ENCODE data around the gene ABTB2. TPM values are rescaled to one million over a fixed set of nuclear protein-coding genes. Genes with fewer than 3 reads are reported as not detected.

Gene ABTB2
- total RNA-seq, 1 donor = 2.3 TPM

- Histone ChIP-seq H3K4me1 (ENCODE audit: insufficient read depth, low read length) (no peaks in the 10 kb centered on the region), H3K27me3 (ENCODE audit: insufficient read depth, low read length) (no peaks in the 10 kb centered on the region), H3K4me3 (ENCODE audit: low read length) (no peak overlapping the region), H3K9me3 (ENCODE audit: low read depth, low read length) (no peaks in the 10 kb centered on the region)
Measured at GRCh38 chr11:34166806-34167740, 190.7 kb downstream of the ABTB2 start.

GRCh38 chr11:34165786-34166555, 191.8 kb downstream of the ABTB2 start:
- Histone ChIP-seq H3K4me1 (ENCODE audit: insufficient read depth, low read length) (no peaks in the 10 kb centered on the region), H3K4me3 (ENCODE audit: low read length) (no peak overlapping the region), H3K9me3 (ENCODE audit: low read depth, low read length) (no peaks in the 10 kb centered on the region), H3K27me3 (ENCODE audit: insufficient read depth, low read length) (no peaks in the 10 kb centered on the region)

GRCh38 chr11:34165121-34165520, 192.7 kb downstream of the ABTB2 start:
- H3K4me3 ChIP-seq (ENCODE audit: low read length) = no peak overlapping the region

GRCh38 chr11:34162856-34163255, 195.0 kb downstream of the ABTB2 start:
- Histone ChIP-seq H3K4me3 (ENCODE audit: low read length) (no peak overlapping the region), H3K9me3 (ENCODE audit: low read depth, low read length) (no peaks in the 10 kb centered on the region), H3K4me1 (ENCODE audit: insufficient read depth, low read length) (no peaks in the 10 kb centered on the region), H3K27me3 (ENCODE audit: insufficient read depth, low read length) (no peaks in the 10 kb centered on the region)

More at GRCh38 chr11:34165121-34165520, 192.7 kb downstream of the ABTB2 start:
- Histone ChIP-seq H3K27me3 (ENCODE audit: insufficient read depth, low read length) (no peaks in the 10 kb centered on the region), H3K9me3 (ENCODE audit: low read depth, low read length) (no peaks in the 10 kb centered on the region), H3K4me1 (ENCODE audit: insufficient read depth, low read length) (no peaks in the 10 kb centered on the region)

- H3K9me3 ChIP-seq (ENCODE audit: low read depth, low read length) = no peaks in the 10 kb centered on the region
Measured at GRCh38 chr11:34162493-34162820, 195.4 kb downstream of the ABTB2 start.

GRCh38 chr11:34161812-34162492, 195.9 kb downstream of the ABTB2 start:
- no peaks in the 10 kb centered on the region for H3K9me3 ChIP-seq (ENCODE audit: low read depth, low read length)
- H3K4me3 ChIP-seq (ENCODE audit: low read length) = no peak overlapping the region
- no peaks in the 10 kb centered on the region for H3K4me1 ChIP-seq (ENCODE audit: insufficient read depth, low read length)
- no peaks in the 10 kb centered on the region for H3K27me3 ChIP-seq (ENCODE audit: insufficient read depth, low read length)

More at GRCh38 chr11:34162493-34162820, 195.4 kb downstream of the ABTB2 start:
- H3K4me1 ChIP-seq (ENCODE audit: insufficient read depth, low read length) = no peaks in the 10 kb centered on the region
- no peak overlapping the region for H3K4me3 ChIP-seq (ENCODE audit: low read length)
- H3K27me3 ChIP-seq (ENCODE audit: insufficient read depth, low read length) = no peaks in the 10 kb centered on the region

- no peaks in the 10 kb centered on the region for H3K27me3 ChIP-seq (ENCODE audit: insufficient read depth, low read length)
- H3K9me3 ChIP-seq (ENCODE audit: low read depth, low read length) = no peaks in the 10 kb centered on the region
- H3K4me3 ChIP-seq (ENCODE audit: low read length) = no peak overlapping the region
- no peaks in the 10 kb centered on the region for H3K4me1 ChIP-seq (ENCODE audit: insufficient read depth, low read length)
Measured at GRCh38 chr11:34161361-34161760, 196.4 kb downstream of the ABTB2 start.

- no peaks in the 10 kb centered on the region for H3K27me3 ChIP-seq (ENCODE audit: insufficient read depth, low read length)
- H3K4me3 ChIP-seq (ENCODE audit: low read length) = no peak overlapping the region
- H3K4me1 ChIP-seq (ENCODE audit: insufficient read depth, low read length) = no peaks in the 10 kb centered on the region
- no peaks in the 10 kb centered on the region for H3K9me3 ChIP-seq (ENCODE audit: low read depth, low read length)
Measured at GRCh38 chr11:34160791-34161190, 197.0 kb downstream of the ABTB2 start.

GRCh38 chr11:34160049-34160721, 197.6 kb downstream of the ABTB2 start:
- Histone ChIP-seq H3K4me3 (ENCODE audit: low read length) (no peak overlapping the region), H3K27me3 (ENCODE audit: insufficient read depth, low read length) (no peaks in the 10 kb centered on the region)

GRCh38 chr11:34158661-34159060, 199.1 kb downstream of the ABTB2 start:
- H3K27me3 ChIP-seq (ENCODE audit: insufficient read depth, low read length) = no peaks in the 10 kb centered on the region
- peaks cover 17% of the 10 kb centered on the region for H3K4me1 ChIP-seq (ENCODE audit: insufficient read depth, low read length)
- no peaks in the 10 kb centered on the region for H3K9me3 ChIP-seq (ENCODE audit: low read depth, low read length)
- no peak overlapping the region for H3K4me3 ChIP-seq (ENCODE audit: low read length)

More at GRCh38 chr11:34160049-34160721, 197.6 kb downstream of the ABTB2 start:
- Histone ChIP-seq H3K4me1 (ENCODE audit: insufficient read depth, low read length) (peaks cover 2% of the 10 kb centered on the region), H3K9me3 (ENCODE audit: low read depth, low read length) (no peaks in the 10 kb centered on the region)

- Histone ChIP-seq H3K4me1 (ENCODE audit: insufficient read depth, low read length) (peaks cover 25% of the 10 kb centered on the region), H3K27me3 (ENCODE audit: insufficient read depth, low read length) (no peaks in the 10 kb centered on the region), H3K9me3 (ENCODE audit: low read depth, low read length) (no peaks in the 10 kb centered on the region), H3K4me3 (ENCODE audit: low read length) (no peak overlapping the region)
Measured at GRCh38 chr11:34157163-34157562, 200.6 kb downstream of the ABTB2 start.

GRCh38 chr11:34155757-34156062, 202.1 kb downstream of the ABTB2 start:
- Histone ChIP-seq H3K9me3 (ENCODE audit: low read depth, low read length) (no peaks in the 10 kb centered on the region), H3K4me1 (ENCODE audit: insufficient read depth, low read length) (peaks cover 25% of the 10 kb centered on the region), H3K27me3 (ENCODE audit: insufficient read depth, low read length) (no peaks in the 10 kb centered on the region), H3K4me3 (ENCODE audit: low read length) (no peak overlapping the region)

- H3K27me3 ChIP-seq (ENCODE audit: insufficient read depth, low read length) = no peaks in the 10 kb centered on the region
- no peaks in the 10 kb centered on the region for H3K9me3 ChIP-seq (ENCODE audit: low read depth, low read length)
- no peak overlapping the region for H3K4me3 ChIP-seq (ENCODE audit: low read length)
- peaks cover 25% of the 10 kb centered on the region for H3K4me1 ChIP-seq (ENCODE audit: insufficient read depth, low read length)
Measured at GRCh38 chr11:34155057-34155756, 202.6 kb downstream of the ABTB2 start.
